Activated CD8-positive, alpha-beta T cell treated with anti-CD3 and anti-CD28 coated beads for 36 hours (primary cell): ENCODE measurements around the gene RHOH. TPM values are rescaled to one million over a fixed set of nuclear protein-coding genes. Genes with fewer than 3 reads are reported as not detected.

Source experiments
- ATAC-seq: fragments of 200-7000 bp; cut with Tn5 transposase; one replicate; pipeline ENCODE4 v1.10.0; 2021; ENCODE audit warnings: mild to moderate bottlenecking, moderate library complexity
- CTCF ChIA-PET: fragments of 350-600 bp; sonication (Branson Sonifier 250); formaldehyde crosslinking; loops from one replicate; lab custom pipeline; 2021; ENCODE audit warnings: antibody characterized with exemption; lab: Charles Lee
- POLR2A ChIA-PET: fragments of 350-600 bp; sonication (Branson Sonifier 250); formaldehyde crosslinking; loops from one replicate; lab custom pipeline; 2021; ENCODE audit warnings: antibody characterized with exemption; lab: Charles Lee
- DNase-seq: peaks from one replicate; pipeline ENCODE4 v3.0.0-alpha.2; 2020
- H3K27ac Mint-ChIP-seq: one replicate; pipeline ENCODE4 v1.8.0; 2021; ENCODE audit warnings: mild to moderate bottlenecking, mixed read lengths
- H3K27me3 Mint-ChIP-seq: one replicate; pipeline ENCODE4 v1.8.0; 2021; ENCODE audit warnings: mixed read lengths
- H3K36me3 Mint-ChIP-seq: one replicate; pipeline ENCODE4 v1.8.0; 2021; ENCODE audit warnings: low read depth, mixed read lengths
- H3K4me1 Mint-ChIP-seq: one replicate; pipeline ENCODE4 v1.8.0; 2021; ENCODE audit warnings: low read depth, mixed read lengths
- H3K4me3 Mint-ChIP-seq: one replicate; pipeline ENCODE4 v1.8.0; 2021; ENCODE audit warnings: mild to moderate bottlenecking, moderate library complexity, mixed read lengths
- H3K9me3 Mint-ChIP-seq: one replicate; pipeline ENCODE4 v1.8.0; 2021; ENCODE audit warnings: mixed read lengths
- CTCF ChIP-seq: fragments of 200-600 bp; IDR thresholded peaks from one replicate; pipeline ENCODE4 v1.8.0; 2022; ENCODE audit warnings: antibody characterized with exemption, mild to moderate bottlenecking
- intact Hi-C: fragments of 100-400 bp; cut with micrococcal nuclease; formaldehyde crosslinking; loops from one replicate; pipeline ENCODE4 v1.10.0; 2022
- total RNA-seq, 2 experiments: library from RNA; stranded (reverse); gene quantifications; one replicate each; pipeline ENCODE4 v1.2.3, GENCODE V29; 2021

Gene RHOH
- total RNA-seq, 2 experiments from 2014 or later = 121 to 126 TPM

- ChIA-PET CTCF (interaction anchor here (1.6 to 1.8 kb wide), 2 partner anchors 29 to 62 kb away, joined by 6 to 8 read pairs; no protein-coding TSS in a partner anchor), POLR2A (interaction anchor here (1.0 to 5.1 kb wide), 4 partner anchors 10 to 52 kb away, joined by 4 to 24 read pairs (median 6); no protein-coding TSS in a partner anchor)
- intact Hi-C loops = loop anchor here (2.0 kb wide), 1 partner anchor 52 kb away; no protein-coding TSS in a partner anchor
- no peaks in the 10 kb centered on the region for H3K9me3 Mint-ChIP-seq
- no peaks in the 10 kb centered on the region for H3K27me3 Mint-ChIP-seq
- ATAC-seq (peak; percentile 69), DNase-seq (peak; percentile 65)
- no peak for TF ChIP-seq CTCF
- peaks cover 5% of the 10 kb centered on the region for H3K36me3 Mint-ChIP-seq
- peak overlapping the region; percentile 40 for H3K4me3 Mint-ChIP-seq
- H3K4me1 Mint-ChIP-seq = peaks cover 78% of the 10 kb centered on the region
- peak overlapping the region; percentile 82 for H3K27ac Mint-ChIP-seq
Observed at GRCh38 chr4:40254608-40255392, 58.0 kb downstream of the RHOH start.

- H3K36me3 Mint-ChIP-seq = peaks cover 4% of the 10 kb centered on the region
Observed at GRCh38 chr4:40255393-40256281, 58.8 kb downstream of the RHOH start.

GRCh38 chr4:40256329-40256728 is 59.5 kb downstream of the RHOH start:
- CTCF ChIA-PET = interaction anchor here (0.7 to 1.3 kb wide), 7 partner anchors 9 to 61 kb away, joined by 3 to 5 read pairs (median 3); no protein-coding TSS in a partner anchor
- no peak overlapping the region for H3K4me3 Mint-ChIP-seq
- POLR2A ChIA-PET = interaction anchor here (0.7 to 5.1 kb wide), 12 partner anchors 9 to 200 kb away, joined by 3 to 24 read pairs (median 4); partner anchors contain the start of gene N4BP2

More at GRCh38 chr4:40255393-40256281, 58.8 kb downstream of the RHOH start:
- Mint-ChIP-seq H3K4me1 (peaks cover 76% of the 10 kb centered on the region), H3K27ac (peak overlapping the region; percentile 82), H3K9me3 (no peaks in the 10 kb centered on the region), H3K27me3 (no peaks in the 10 kb centered on the region), H3K4me3 (peak overlapping the region; percentile 40)
- peak; percentile 15 for ATAC-seq
- ChIA-PET POLR2A (interaction anchor here (0.8 to 5.1 kb wide), 10 partner anchors 10 to 54 kb away, joined by 3 to 24 read pairs (median 6); no protein-coding TSS in a partner anchor), CTCF (interaction anchor here (0.7 to 1.2 kb wide), 5 partner anchors 9 to 56 kb away, joined by 3 to 5 read pairs (median 3); no protein-coding TSS in a partner anchor)
- no peak for DNase-seq
- no peak for TF ChIP-seq CTCF
- intact Hi-C loops = loop anchor here (2.0 kb wide), 1 partner anchor 51 kb away; no protein-coding TSS in a partner anchor

GRCh38 chr4:40256817-40257216 is 60.0 kb downstream of the RHOH start:
- ChIA-PET CTCF (interaction anchor here (0.9 to 1.4 kb wide), 9 partner anchors 9 to 60 kb away, joined by 3 to 5 read pairs (median 4); no protein-coding TSS in a partner anchor), POLR2A (interaction anchor here (0.5 to 5.1 kb wide), 12 partner anchors 8 to 200 kb away, joined by 3 to 24 read pairs (median 4); partner anchors contain the start of gene N4BP2)
- DNase-seq = no peak
- no peaks in the 10 kb centered on the region for H3K9me3 Mint-ChIP-seq
- TF ChIP-seq CTCF = no peak
- no peaks in the 10 kb centered on the region for H3K27me3 Mint-ChIP-seq
- peaks cover 77% of the 10 kb centered on the region for H3K4me1 Mint-ChIP-seq
- intact Hi-C loops = no loop called here
- no peaks in the 10 kb centered on the region for H3K36me3 Mint-ChIP-seq
- peak overlapping the region; percentile 82 for H3K27ac Mint-ChIP-seq
- peak overlapping the region; percentile 4 for H3K4me3 Mint-ChIP-seq
- no peak for ATAC-seq

More at GRCh38 chr4:40256329-40256728, 59.5 kb downstream of the RHOH start:
- Mint-ChIP-seq H3K36me3 (peaks cover 2% of the 10 kb centered on the region), H3K27ac (peak overlapping the region; percentile 82), H3K9me3 (no peaks in the 10 kb centered on the region), H3K27me3 (no peaks in the 10 kb centered on the region), H3K4me1 (peaks cover 77% of the 10 kb centered on the region)
- ATAC-seq (no peak), DNase-seq (no peak)
- intact Hi-C loops = no loop called here
- no peak for TF ChIP-seq CTCF
